Astrocyte (in vitro differentiated cells and primary cell): ENCODE data around the gene CAMK1D. TPM values are rescaled to one million over a fixed set of nuclear protein-coding genes. Genes with fewer than 3 reads are reported as not detected.

Source experiments
- DNase-seq: peaks from one replicate; pipeline ENCODE4 v3.0.0-alpha.2; 2010; ENCODE audit warnings: low read depth
- FAIRE-seq: peaks from 2 replicates; lab custom pipeline; 2011; peaks lifted over from hg19 to GRCh38; lab: Jason Lieb, UNC
- H2AFZ ChIP-seq: 2 replicates; pipeline ENCODE4 v1.6.0; 2012; ENCODE audit warnings: low read depth, low read length, inconsistent platforms
- H3K27ac ChIP-seq: 2 replicates; pipeline ENCODE4 v1.5.1; 2011; ENCODE audit warnings: low read depth, low read length, inconsistent platforms
- H3K27me3 ChIP-seq: 2 replicates; pipeline ENCODE4 v1.6.0; 2011; ENCODE audit warnings: low read length, inconsistent platforms; ENCODE audit not compliant: insufficient read depth
- H3K36me3 ChIP-seq: 2 replicates; pipeline ENCODE4 v1.5.1; 2011; ENCODE audit warnings: low read length, inconsistent platforms; ENCODE audit not compliant: insufficient read depth
- H3K4me1 ChIP-seq: 2 replicates; pipeline ENCODE4 v1.5.1; 2011; ENCODE audit warnings: low read length, inconsistent platforms; ENCODE audit not compliant: insufficient read depth
- H3K4me2 ChIP-seq: 2 replicates; pipeline ENCODE4 v1.6.0; 2012; ENCODE audit warnings: low read length, inconsistent platforms
- H3K4me3 ChIP-seq: 2 replicates; pipeline ENCODE4 v1.5.1; 2011; ENCODE audit warnings: low read depth, mild to moderate bottlenecking, low read length, inconsistent platforms; ENCODE audit not compliant: insufficient read depth
- H3K79me2 ChIP-seq: 2 replicates; pipeline ENCODE4 v1.6.0; 2012; ENCODE audit warnings: mild to moderate bottlenecking, low read length, inconsistent platforms; ENCODE audit not compliant: insufficient read depth
- H3K9ac ChIP-seq: 2 replicates; pipeline ENCODE4 v1.6.0; 2012; ENCODE audit warnings: mild to moderate bottlenecking, low read length, inconsistent platforms
- H3K9me3 ChIP-seq: 2 replicates; pipeline ENCODE4 v1.5.1; 2012; ENCODE audit warnings: low read depth, mild to moderate bottlenecking, low read length, inconsistent platforms; ENCODE audit not compliant: insufficient read depth
- H4K20me1 ChIP-seq: 2 replicates; pipeline ENCODE4 v1.6.0; 2012; ENCODE audit warnings: low read length, inconsistent platforms; ENCODE audit not compliant: insufficient read depth
- H3K27ac Mint-ChIP-seq: one replicate; pipeline ENCODE4 v1.8.0; 2021; ENCODE audit warnings: mild to moderate bottlenecking, mixed read lengths; ENCODE audit not compliant: unreplicated experiment
- H3K27me3 Mint-ChIP-seq: one replicate; pipeline ENCODE4 v1.8.0; 2021; ENCODE audit warnings: low read depth, mixed read lengths; ENCODE audit not compliant: unreplicated experiment
- H3K36me3 Mint-ChIP-seq: one replicate; pipeline ENCODE4 v1.8.0; 2021; ENCODE audit warnings: low read depth, mixed read lengths; ENCODE audit not compliant: unreplicated experiment
- H3K4me1 Mint-ChIP-seq: one replicate; pipeline ENCODE4 v1.8.0; 2021; ENCODE audit warnings: low read depth, mixed read lengths; ENCODE audit not compliant: unreplicated experiment
- H3K4me3 Mint-ChIP-seq: one replicate; pipeline ENCODE4 v1.8.0; 2021; ENCODE audit warnings: mild to moderate bottlenecking, moderate library complexity, mixed read lengths; ENCODE audit not compliant: unreplicated experiment
- H3K9me3 Mint-ChIP-seq: one replicate; pipeline ENCODE4 v1.8.0; 2021; ENCODE audit warnings: mild to moderate bottlenecking, mixed read lengths; ENCODE audit not compliant: unreplicated experiment
- CTCF ChIP-seq: IDR thresholded peaks from 2 replicates; pipeline ENCODE4 v1.5.1; 2011; ENCODE audit warnings: low read depth, mild to moderate bottlenecking, inconsistent platforms, low read length, moderate library complexity; ENCODE audit not compliant: insufficient read depth
- EZH2 ChIP-seq: IDR thresholded peaks from 2 replicates; pipeline ENCODE4 v1.6.1; 2012; ENCODE audit warnings: mild to moderate bottlenecking, low read length, inconsistent platforms; ENCODE audit not compliant: insufficient read depth
- total RNA-seq: library from RNA; stranded (reverse); gene quantifications from 2 replicates; pipeline ENCODE4 v1.2.1, GENCODE V29; 2021

CAMK1D gene
- total RNA-seq, 1 donor from 2014 or later, result 23.6 TPM

GRCh38 chr10:12791728-12792127 lies 442.4 kb downstream of the CAMK1D start:
- no peaks in the 10 kb centered on the region for H3K79me2 ChIP-seq
- H3K27me3 ChIP-seq, result no peaks in the 10 kb centered on the region
- no peak overlapping the region for H3K9ac ChIP-seq
- H2AFZ ChIP-seq, result no peak overlapping the region
- Mint-ChIP-seq H3K4me3 (no peak overlapping the region), H3K36me3 (peaks cover 26% of the 10 kb centered on the region), H3K27me3 (no peaks in the 10 kb centered on the region), H3K9me3 (peaks cover 4% of the 10 kb centered on the region), H3K27ac (no peak overlapping the region), H3K4me1 (peaks cover 3% of the 10 kb centered on the region)
- DNase-seq (no peak), FAIRE-seq (no peak)
- no peaks in the 10 kb centered on the region for H3K4me1 ChIP-seq
- no peak overlapping the region for H3K4me3 ChIP-seq
- TF ChIP-seq EZH2, result no peak
- no peak for TF ChIP-seq CTCF
- H3K9me3 ChIP-seq, result no peaks in the 10 kb centered on the region
- no peak overlapping the region for H3K4me2 ChIP-seq
- H4K20me1 ChIP-seq, result no peaks in the 10 kb centered on the region
- no peak overlapping the region for H3K27ac ChIP-seq
- no peaks in the 10 kb centered on the region for H3K36me3 ChIP-seq

- Mint-ChIP-seq H3K9me3 (peaks cover 4% of the 10 kb centered on the region), H3K36me3 (peaks cover 26% of the 10 kb centered on the region), H3K27ac (no peak overlapping the region), H3K4me3 (no peak overlapping the region), H3K27me3 (no peaks in the 10 kb centered on the region), H3K4me1 (peaks cover 6% of the 10 kb centered on the region)
- H3K79me2 ChIP-seq, result no peaks in the 10 kb centered on the region
- no peak overlapping the region for H3K27ac ChIP-seq
- FAIRE-seq (no peak), DNase-seq (no peak)
- no peaks in the 10 kb centered on the region for H3K9me3 ChIP-seq
- H3K4me3 ChIP-seq, result no peak overlapping the region
- no peaks in the 10 kb centered on the region for H3K4me1 ChIP-seq
- no peak overlapping the region for H2AFZ ChIP-seq
- no peaks in the 10 kb centered on the region for H4K20me1 ChIP-seq
- H3K27me3 ChIP-seq, result no peaks in the 10 kb centered on the region
- H3K36me3 ChIP-seq, result no peaks in the 10 kb centered on the region
- no peak overlapping the region for H3K4me2 ChIP-seq
- no peak overlapping the region for H3K9ac ChIP-seq
- no peak for TF ChIP-seq EZH2
- no peak for TF ChIP-seq CTCF
These were observed 443.7 kb downstream of the CAMK1D start for GRCh38 chr10:12792889-12793556.

- TF ChIP-seq CTCF, result no peak
- peaks cover 36% of the 10 kb centered on the region for H3K36me3 Mint-ChIP-seq
- Histone ChIP-seq H3K9me3 (no peaks in the 10 kb centered on the region), H3K27me3 (no peaks in the 10 kb centered on the region), H3K36me3 (no peaks in the 10 kb centered on the region), H3K4me3 (no peak overlapping the region), H2AFZ (no peak overlapping the region), H4K20me1 (no peaks in the 10 kb centered on the region), H3K4me1 (no peaks in the 10 kb centered on the region), H3K79me2 (no peaks in the 10 kb centered on the region), H3K4me2 (no peak overlapping the region), H3K9ac (no peak overlapping the region), H3K27ac (no peak overlapping the region)
- H3K27ac Mint-ChIP-seq, result no peak overlapping the region
- peaks cover 8% of the 10 kb centered on the region for H3K4me1 Mint-ChIP-seq
- H3K27me3 Mint-ChIP-seq, result no peaks in the 10 kb centered on the region
- FAIRE-seq (no peak), DNase-seq (no peak)
- H3K9me3 Mint-ChIP-seq, result peaks cover 4% of the 10 kb centered on the region
- no peak overlapping the region for H3K4me3 Mint-ChIP-seq
These were observed 446.2 kb downstream of the CAMK1D start for GRCh38 chr10:12795315-12796110.
